Measurements from ENCODE around the gene SLC22A6.

- no peak for TF ChIP-seq POLR2A (IDR thresholded peaks at IDR 0.05; ENCODE audit: low read length)
- TF ChIP-seq GATA1 (IDR thresholded peaks at IDR 0.05; ENCODE audit: low read depth, low read length): no peak
These were observed 56.8 kb downstream of the SLC22A6 start for GRCh38 chr11:62928011-62928410.

All from erythroblast (primary cell).